GM23248 (cell line): ENCODE results near the gene PEPD.

ENCODE experiments used
- EZH2 ChIP-seq: fragments of 200-600 bp; sonication (generic); IDR thresholded peaks from 2 replicates; pipeline ENCODE4 v1.6.1; 2018; ENCODE audit warnings: antibody characterized with exemption, mild to moderate bottlenecking; ENCODE audit not compliant: insufficient read depth, poor library complexity, severe bottlenecking
- EZH2phosphoT487 ChIP-seq: fragments of 200-600 bp; sonication (generic); IDR thresholded peaks from 2 replicates; pipeline ENCODE4 v1.6.1; 2018; ENCODE audit warnings: antibody characterized with exemption, moderate library complexity, mild to moderate bottlenecking, low read depth; ENCODE audit not compliant: insufficient read depth

DNA sequence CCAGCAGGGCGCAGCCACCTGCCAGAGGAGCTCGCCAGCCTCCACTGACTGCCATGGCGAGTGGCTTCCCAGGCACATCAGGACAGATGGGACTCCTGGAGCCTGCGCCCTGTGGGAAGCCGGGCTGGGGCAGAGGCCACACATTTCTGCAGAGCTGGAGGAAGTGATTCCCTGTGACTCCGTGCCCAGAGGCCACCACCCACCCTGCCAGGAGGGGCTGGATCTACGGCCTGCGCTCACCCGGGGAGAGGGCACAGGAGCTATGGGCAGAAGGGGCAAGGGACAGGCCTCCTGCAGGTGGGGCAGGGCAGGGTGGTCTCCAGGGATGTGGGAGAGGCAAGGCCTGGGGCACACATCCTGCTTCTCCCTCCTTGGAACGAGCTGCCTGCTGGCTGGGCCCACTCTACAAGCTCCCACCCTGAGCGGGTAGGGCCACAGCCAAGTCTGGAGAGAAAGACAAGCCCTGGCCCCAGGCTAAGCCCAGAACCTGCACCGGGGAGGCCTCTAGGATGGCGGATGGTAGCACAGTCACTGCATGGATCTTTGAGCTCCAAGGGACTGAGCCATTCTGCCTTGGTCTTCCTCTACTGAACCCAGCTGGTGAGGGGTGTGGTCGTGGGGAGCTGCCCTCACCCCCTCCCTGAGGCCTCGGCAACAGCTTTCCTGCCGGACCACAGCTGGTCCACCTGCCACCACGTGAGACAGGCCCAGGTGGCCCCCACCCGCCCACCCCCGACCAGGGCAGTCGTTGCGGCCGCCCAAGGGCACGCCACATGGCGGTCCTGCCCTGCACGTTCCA, 107.5 kb downstream of the PEPD start:
- no peak for TF ChIP-seq EZH2
- TF ChIP-seq EZH2phosphoT487, result no peak
